Activated gamma-delta T cell treated with anti-CD3 and anti-CD28 coated beads, Interleukin-2, amount 50 U/mL, for 16 hours (primary cell): ENCODE measurements around the gene PLD5.
"Not testable (repeated sequence)": the region's sequence is repeated elsewhere in the genome, so short reads cannot be mapped to it uniquely, and the experiment has no call there.

Source experiments
- DNase-seq: peaks from one replicate; pipeline ENCODE4 v3.0.0-alpha.2; 2020; ENCODE audit warnings: low read depth

Gene PLD5

GRCh38 chr1:242146652-242147051, 377.8 kb downstream of the PLD5 start:
- DNase-seq = no peak

GRCh38 chr1:242140836-242141235, 383.7 kb downstream of the PLD5 start:
- DNase-seq = no peak

DNA sequence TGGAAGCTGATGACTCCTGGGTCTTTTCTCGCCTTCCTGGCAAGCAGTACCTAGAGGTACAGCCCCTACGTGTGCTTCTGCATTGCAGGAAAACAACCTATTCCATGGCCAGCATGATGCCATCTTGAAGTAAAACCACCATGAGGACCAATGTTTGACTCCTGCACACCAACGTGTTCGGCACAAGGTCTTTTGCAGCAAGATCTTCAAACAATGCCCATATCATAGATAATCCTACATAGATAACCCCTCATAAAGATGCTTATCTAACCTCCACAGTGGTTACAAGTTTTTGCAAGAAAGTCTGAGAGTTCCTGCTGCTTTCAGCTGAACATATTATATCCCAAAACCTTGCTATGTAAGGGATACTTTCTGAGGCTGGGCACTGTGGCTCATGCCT, 384.5 kb downstream of the PLD5 start:
- no peak for DNase-seq

DNA sequence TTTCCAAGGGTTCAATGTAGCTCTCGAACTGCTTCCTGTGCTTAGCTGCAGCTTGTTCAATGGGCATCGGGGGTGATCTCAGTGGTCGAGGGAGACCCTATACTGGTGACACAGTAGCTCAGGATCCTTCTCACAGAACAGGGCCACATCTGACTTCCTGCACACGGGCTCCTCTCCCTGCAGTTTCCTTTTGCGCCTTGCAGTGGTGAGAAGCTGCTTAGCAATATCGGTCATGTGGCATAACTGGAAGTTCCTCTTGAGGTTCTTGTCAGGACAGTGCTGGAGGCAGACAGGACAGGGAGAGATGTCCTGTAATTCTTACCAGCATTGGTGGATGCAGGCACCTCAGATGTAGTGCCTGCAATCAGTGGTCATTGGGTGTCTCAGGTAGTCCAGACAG, 385.1 kb downstream of the PLD5 start:
- no peak for DNase-seq

- DNase-seq = no peak
These were observed 390.7 kb downstream of the PLD5 start for GRCh38 chr1:242133796-242134195.

- DNase-seq = no peak
These were observed 391.1 kb downstream of the PLD5 start for GRCh38 chr1:242133351-242133750.

DNA sequence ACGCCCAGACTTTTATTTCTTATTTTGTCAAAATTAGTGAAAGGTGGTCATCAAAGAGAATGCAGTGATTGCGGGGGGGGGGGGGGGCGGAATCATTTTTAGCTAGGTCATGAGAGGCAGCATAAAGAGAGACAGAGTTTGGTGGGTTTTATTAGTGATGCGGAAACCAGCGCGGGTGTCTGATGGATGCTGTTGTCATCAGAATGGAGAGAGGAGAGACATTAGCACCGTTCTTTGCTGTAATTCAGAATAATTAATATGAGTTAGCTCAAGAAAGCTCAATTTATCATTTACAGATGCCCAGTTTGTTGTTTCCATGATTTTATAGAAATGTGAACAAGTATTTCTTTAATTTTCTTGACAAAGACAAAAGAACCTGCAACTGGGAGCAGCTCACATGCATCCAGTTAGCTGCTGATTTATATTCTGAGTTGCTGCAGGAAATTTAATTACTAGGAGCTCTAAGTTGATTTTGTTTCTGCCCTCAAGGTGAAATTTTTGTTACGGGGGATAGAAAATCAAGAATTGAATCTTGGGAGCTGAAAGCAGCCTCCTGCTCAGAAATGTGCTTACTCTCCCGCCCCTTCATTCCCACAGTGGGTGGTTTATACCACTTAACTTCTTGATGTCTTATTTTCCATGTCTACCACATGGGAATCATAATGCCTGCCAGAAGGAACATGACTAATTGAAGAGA, 392.2 kb downstream of the PLD5 start:
- DNase-seq = no peak

GRCh38 chr1:242128951-242129502, 395.5 kb downstream of the PLD5 start:
- DNase-seq = no peak

DNA sequence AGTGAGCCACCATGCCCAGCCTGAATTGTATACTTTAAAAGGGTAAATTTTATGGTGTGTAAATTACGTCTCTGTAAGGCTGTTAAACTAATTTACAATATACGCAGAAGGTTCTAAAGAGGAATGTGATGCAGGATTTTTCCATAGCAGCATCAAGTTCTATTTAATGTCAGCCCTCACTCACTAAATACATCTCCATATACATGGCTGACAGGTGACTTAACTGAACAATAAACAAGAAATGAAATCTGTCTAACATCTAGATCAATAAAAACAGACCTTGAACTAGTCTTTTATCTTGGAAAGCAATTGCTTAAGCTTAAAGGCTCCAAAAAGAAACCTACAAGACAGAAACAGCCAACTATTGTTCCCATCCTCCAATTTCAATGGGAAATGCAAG, 404.1 kb downstream of the PLD5 start:
- DNase-seq = no peak

GRCh38 chr1:242100921-242101320, 423.6 kb downstream of the PLD5 start:
- no peak for DNase-seq

GRCh38 chr1:242097283-242097682, 427.2 kb downstream of the PLD5 start:
- DNase-seq = not testable (repeated sequence)

GRCh38 chr1:242093116-242093515, 431.4 kb downstream of the PLD5 start:
- DNase-seq = no peak

DNA sequence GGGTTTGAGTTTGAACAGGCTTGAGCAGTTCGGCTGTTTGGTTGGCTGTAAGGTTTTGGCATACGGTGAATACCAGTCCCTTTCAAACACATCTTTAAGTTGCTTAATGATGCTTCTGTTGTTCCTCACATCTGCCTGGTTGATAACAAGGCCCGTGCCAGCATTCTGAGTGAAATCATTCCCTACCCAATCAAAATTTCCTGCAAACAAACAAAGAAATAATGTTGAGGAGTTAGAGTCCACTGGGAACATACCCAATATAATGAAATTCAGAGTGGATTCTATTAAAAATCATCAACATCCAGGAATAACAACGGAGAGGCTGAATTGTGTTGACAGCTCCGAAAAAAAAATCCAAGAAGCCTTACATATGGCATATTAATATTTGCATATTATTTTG, 434.6 kb downstream of the PLD5 start:
- no peak for DNase-seq

DNA sequence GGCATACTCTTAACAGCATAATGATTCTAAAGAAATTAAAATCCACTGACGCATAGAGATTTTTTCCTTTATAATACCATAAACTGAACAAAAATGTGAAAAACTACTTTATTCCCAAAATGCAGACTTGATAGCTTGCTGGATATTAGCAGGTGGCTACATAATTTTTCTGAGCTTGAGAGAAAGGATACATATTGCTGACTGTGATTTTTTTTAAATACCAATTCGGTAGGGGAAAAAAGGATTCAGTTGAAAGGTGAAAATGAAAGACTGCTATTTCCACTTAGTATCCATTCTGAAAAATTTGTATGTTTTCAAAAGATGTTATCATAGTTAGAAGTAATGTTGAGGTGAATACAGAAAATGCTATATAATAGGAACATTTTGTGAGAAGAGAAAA, 435.6 kb downstream of the PLD5 start:
- no peak for DNase-seq

DNA sequence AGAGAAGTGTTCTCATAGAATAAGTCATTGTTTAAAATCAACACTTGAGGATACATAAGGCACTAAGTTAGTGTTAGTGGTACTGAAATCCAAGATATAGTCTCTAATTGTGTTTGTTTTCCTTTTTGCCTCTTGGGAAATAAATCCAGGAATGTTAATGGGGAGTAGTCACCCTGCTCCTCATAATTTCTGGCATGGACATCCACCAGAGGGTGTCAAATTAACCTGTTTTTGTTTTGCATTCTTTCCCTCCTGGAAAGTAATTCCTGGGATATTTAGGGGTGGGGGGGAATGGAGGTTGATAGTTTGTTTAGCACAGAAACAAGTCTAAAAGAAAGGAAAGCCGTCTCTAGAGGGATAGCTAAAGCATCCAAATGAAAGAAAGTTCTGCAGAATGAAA, 437.8 kb downstream of the PLD5 start:
- no peak for DNase-seq

GRCh38 chr1:242086093-242086492, 438.4 kb downstream of the PLD5 start:
- DNase-seq = no peak

- DNase-seq = no peak
These were observed 440.8 kb downstream of the PLD5 start for GRCh38 chr1:242083742-242084141.

DNA sequence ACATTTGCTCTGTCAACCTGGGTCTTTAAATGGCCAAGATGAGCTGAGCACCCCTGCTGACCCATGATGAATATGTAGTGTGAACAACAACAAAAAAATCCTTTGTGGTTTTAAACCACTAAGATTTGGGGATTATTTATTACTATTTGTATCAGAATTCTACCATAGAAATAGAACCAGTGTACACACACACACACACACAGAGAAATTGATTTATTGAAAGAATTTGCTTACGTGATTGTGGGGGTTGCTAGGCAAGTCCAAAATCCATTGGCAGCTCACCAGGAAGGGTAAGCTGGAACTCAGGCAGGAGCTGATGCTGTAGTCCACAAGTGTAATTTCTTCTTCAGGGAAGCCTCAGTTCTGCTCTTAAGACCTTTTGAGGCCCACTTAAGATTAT, 443.1 kb downstream of the PLD5 start:
- no peak for DNase-seq

- no peak for DNase-seq
These were observed 458.7 kb downstream of the PLD5 start for GRCh38 chr1:242065813-242066212.

DNA sequence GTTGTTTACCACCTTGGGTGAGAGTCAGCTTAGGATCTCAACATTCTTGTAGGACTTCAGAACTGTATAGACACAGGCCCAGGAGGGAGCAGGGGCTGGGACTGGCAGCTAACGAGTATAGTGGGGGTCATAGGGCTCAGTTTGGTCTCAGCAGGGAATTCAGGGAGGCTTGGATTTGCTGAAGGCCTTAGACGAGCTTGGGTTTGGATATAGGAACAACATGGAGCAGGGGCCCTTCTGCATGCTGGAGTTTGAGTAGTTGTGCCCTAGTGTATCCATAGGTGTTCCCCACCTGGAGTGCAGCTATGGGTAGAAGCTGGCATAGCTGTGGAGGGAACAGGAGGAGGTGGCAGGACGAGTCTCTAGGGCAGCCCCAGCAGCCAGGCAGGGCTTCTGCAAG, 462.2 kb downstream of the PLD5 start:
- no peak for DNase-seq

DNA sequence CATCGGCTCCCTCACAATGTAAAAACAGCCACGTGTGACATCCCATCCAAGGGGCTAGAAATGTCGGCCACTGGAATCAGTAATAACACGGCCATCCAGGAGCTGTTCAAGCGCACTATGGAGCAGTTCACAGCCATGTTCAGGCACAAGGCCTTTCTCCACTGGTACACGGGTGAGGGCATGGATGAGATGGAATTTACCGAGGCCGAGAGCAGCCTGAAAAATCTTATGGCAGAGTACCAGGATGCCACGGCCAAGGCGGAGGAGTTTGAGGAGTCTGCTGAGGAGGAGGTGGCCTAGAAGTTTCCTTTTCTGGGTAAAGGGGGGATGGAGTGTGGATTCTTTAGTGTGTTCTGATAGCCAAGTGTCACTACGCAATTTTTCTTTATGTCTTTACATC, 464.5 kb downstream of the PLD5 start:
- DNase-seq = no peak

GRCh38 chr1:242058582-242058981, 465.9 kb downstream of the PLD5 start:
- DNase-seq = not testable (repeated sequence)

DNA sequence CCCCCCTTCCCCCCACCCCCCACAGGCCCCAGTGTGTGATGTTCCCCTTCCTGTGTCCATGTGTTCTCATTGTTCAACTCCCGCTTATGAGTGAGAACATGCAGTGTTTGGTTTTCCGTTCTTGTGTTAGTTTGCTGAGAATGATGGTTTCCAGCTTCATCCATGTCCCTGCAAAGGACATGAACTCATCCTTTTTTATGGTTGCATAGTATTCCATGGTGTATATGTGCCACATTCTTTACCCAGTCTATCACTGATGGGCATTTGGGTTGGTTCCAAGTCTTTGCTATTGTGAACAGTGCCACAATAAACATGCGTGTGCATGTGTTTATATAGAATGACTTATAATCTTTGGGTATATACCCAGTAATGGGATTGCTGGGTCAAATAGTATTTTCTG, 466.3 kb downstream of the PLD5 start:
- not testable (repeated sequence) for DNase-seq

- DNase-seq = no peak
These were observed 466.8 kb downstream of the PLD5 start for GRCh38 chr1:242057745-242058115.
